Measurements from ENCODE around the gene ZNF302.

DNA sequence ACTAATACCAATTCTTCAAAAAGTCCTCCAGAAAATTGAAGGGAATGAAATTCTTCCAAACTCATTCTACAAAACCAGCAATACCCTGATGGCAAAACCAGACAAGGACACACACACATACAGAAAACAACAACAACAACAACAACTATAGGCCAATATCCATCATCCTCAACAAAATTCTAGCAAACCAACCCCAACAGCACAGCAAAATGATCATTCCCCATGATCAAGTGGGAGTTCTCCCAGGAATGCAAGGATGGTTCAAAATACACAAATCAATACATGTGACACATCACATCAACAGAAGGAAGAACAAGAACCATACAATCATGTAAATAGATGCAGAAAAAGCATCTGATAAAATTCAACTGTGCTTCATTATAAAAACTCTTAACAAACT lies 37.9 kb downstream of the ZNF302 start:
- TF ChIP-seq, protein P1, sequence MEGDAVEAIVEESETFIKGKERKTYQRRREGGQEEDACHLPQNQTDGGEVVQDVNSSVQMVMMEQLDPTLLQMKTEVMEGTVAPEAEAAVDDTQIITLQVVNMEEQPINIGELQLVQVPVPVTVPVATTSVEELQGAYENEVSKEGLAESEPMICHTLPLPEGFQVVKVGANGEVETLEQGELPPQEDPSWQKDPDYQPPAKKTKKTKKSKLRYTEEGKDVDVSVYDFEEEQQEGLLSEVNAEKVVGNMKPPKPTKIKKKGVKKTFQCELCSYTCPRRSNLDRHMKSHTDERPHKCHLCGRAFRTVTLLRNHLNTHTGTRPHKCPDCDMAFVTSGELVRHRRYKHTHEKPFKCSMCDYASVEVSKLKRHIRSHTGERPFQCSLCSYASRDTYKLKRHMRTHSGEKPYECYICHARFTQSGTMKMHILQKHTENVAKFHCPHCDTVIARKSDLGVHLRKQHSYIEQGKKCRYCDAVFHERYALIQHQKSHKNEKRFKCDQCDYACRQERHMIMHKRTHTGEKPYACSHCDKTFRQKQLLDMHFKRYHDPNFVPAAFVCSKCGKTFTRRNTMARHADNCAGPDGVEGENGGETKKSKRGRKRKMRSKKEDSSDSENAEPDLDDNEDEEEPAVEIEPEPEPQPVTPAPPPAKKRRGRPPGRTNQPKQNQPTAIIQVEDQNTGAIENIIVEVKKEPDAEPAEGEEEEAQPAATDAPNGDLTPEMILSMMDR (IDR thresholded peaks at IDR 0.05; ENCODE audit: low read depth, low read length) = no peak
- TF ChIP-seq EZH2phosphoT487 (IDR thresholded peaks at IDR 0.05; ENCODE audit: low read depth) = no peak

Data from OCI-LY3 (cell line).